ENCODE results near the gene NEURL2.

NEURL2 gene

GRCh38 chr20:45840700-45841198 is 50.3 kb downstream of the NEURL2 start:
- no peak for DNase-seq

Measured in NCI-H526 (cell line).